Heart left ventricle (tissue), 16 donors: Measurements from ENCODE around the gene ACOT4. TPM values are rescaled to one million over a fixed set of nuclear protein-coding genes. Genes with fewer than 3 reads are reported as not detected.

Source experiments
- ATAC-seq, 4 donors: fragments of 200-7000 bp; cut with Tn5 transposase; one replicate each; pipeline ENCODE4 v1.9.1; 2020 to 2022; ENCODE audit warnings: moderate library complexity in 4 of 4, mild to moderate bottlenecking in 3 of 4, moderate number of reproducible peaks in 1 of 4
- DNase-seq, 5 donors: peaks; one replicate each; pipeline ENCODE4 v3.0.0-alpha.2; 2020
- H3K27ac ChIP-seq, 12 donors: fragments of 200-600 bp; sonication (generic) in 4 of 12; one replicate each; pipeline versions ENCODE4 v1.5.0 to v1.8.0; 2016 to 2022; ENCODE audit warnings: mild to moderate bottlenecking in 2 of 12
- H3K27me3 ChIP-seq, 9 donors: fragments of 200-600 bp; sonication (generic) in 2 of 9; one replicate each; pipeline versions ENCODE4 v1.5.1 to v1.8.0; 2016 to 2022; ENCODE audit warnings: mild to moderate bottlenecking in 3 of 9
- H3K36me3 ChIP-seq, 9 donors: fragments of 200-600 bp; sonication (generic) in 2 of 9; one replicate each; pipeline versions ENCODE4 v1.5.0 to v1.8.0; 2018 to 2022; ENCODE audit warnings: mild to moderate bottlenecking in 2 of 9
- H3K4me1 ChIP-seq, 12 donors: fragments of 200-600 bp; sonication (generic) in 4 of 12; one replicate each; pipeline versions ENCODE4 v1.5.0 to v1.8.0; 2016 to 2022; ENCODE audit warnings: mild to moderate bottlenecking in 3 of 12
- H3K4me3 ChIP-seq, 12 donors: fragments of 200-600 bp; sonication (generic) in 4 of 12; one replicate each; pipeline versions ENCODE4 v1.5.0 to v1.8.0; 2017 to 2022; ENCODE audit warnings: mild to moderate bottlenecking in 9 of 12, moderate library complexity in 4 of 12
- H3K9me3 ChIP-seq, 12 donors: fragments of 200-600 bp; sonication (generic) in 4 of 12; one replicate each; pipeline versions ENCODE4 v1.5.0 to v1.8.0; 2016 to 2022; ENCODE audit warnings: mild to moderate bottlenecking in 1 of 12
- POLR2A ChIP-seq, 2 donors: fragments of 450-650 bp; IDR thresholded peaks; one replicate each; pipeline ENCODE4 v1.6.1; 2017; ENCODE audit warnings: antibody characterized with exemption in 2 of 2, mild to moderate bottlenecking in 2 of 2, moderate library complexity in 2 of 2
- WGBS, 4 donors: extraction: QIAGEN DNeasy Blood & Tissue Kit in 2 of 4; methylation state at CpG; one replicate each; pipeline versions ENCODE4 v1.1.5 to v1.1.7; 2013 to 2018; 5-methylcytosine and 5-hydroxymethylcytosine counted together
- intact Hi-C, 10 donors: fragments of 100-400 bp; cut with DNase I; formaldehyde crosslinking; loops; one replicate each; pipeline versions ENCODE4 v1.11.1 to v1.14.2; 2022
- polyA plus RNA-seq, 2 donors: library from polyadenylated mRNA; stranded (reverse); fragments of 200-250 nt; gene quantifications; one replicate each; pipeline ENCODE4 v1.2.3, GENCODE V29; 2013
- total RNA-seq, 9 donors: library from RNA; depleted of rRNA in 2 of 9; stranded (reverse); fragments of >200 nt in 2 of 9; fragmentation: NEBNext Ultra II Directional in 3 of 9; extraction: Animal tissue kit (Norgen Biotek cat#: 25700) in 3 of 9; gene quantifications; one replicate each; pipeline versions ENCODE4 v1.1.0 to v1.2.4, GENCODE V29; 2016 to 2023
- TF ChIP-seq, protein P1 (sequence below), 12 donors: fragments of 200-600 bp; sonication (generic) in 4 of 12; IDR thresholded peaks; one replicate each; pipeline versions ENCODE4 v1.5.0 to v1.8.0; 2018 to 2022; ENCODE audit warnings: antibody characterized with exemption in 12 of 12, mild to moderate bottlenecking in 5 of 12
- donor health status: ischemic (EF 13 %, LVEDD 7.1; RV severe dilation, severe dysfunction).
- donor health status: healthy with polysubstance abuse.
- donor health status: DM: no; HTN: yes; CAD: no.
- donor health status: DM: no; HTN: no; CAD: no.
- donor health status: ischemic (EF 25% LVEDD 6.9; RV normal size, moderate dysfunction).
- donor health status: ischemic (EF 25% LVEDD 5.7; RV mildly dilated, moderate dysfunction).
- donor health status: healthy.
- donor health status: DM: yes; HTN: yes; CAD: no.
- donor health status: ischemic (EF 35%, LVEDD 5.7; RV mildly dilated, moderate dysfunction).
- donor health status: nonischemic (EF 11% LVEDD 7.7; RV severe dilation, severe dysfunction).
- donor health status: DM: yes; HTN: yes; CAD: no.
- donor health status: PGD.
- donor health status: ischemic (EF 29% LVEDD 5.4; RV normal size, mild dysfunction).
- donor health status: nonischemic (EF 23%, LVEDD 6.1; RV moderate dilation, normal function).

Gene ACOT4
- total and polyA plus RNA-seq, 11 donors = 0.27 to 2.4 (median 0.79) TPM

GRCh38 chr14:73612339-73613045, 20.8 kb downstream of the ACOT4 start, which contains the start of gene ACOT6:
ACOT6 (plus strand) TSS chr14:73612517; CDS start chr14:73612572, 55 bp downstream.
- H3K4me3 ChIP-seq = peak within 1 kb of the TSS; percentile 37 to 82 (median 68)
- no peaks in the 10 kb centered on the region for H3K36me3 ChIP-seq
- no peak for TF ChIP-seq POLR2A (IDR thresholded peaks at IDR 0.05)
- TF ChIP-seq, protein P1, sequence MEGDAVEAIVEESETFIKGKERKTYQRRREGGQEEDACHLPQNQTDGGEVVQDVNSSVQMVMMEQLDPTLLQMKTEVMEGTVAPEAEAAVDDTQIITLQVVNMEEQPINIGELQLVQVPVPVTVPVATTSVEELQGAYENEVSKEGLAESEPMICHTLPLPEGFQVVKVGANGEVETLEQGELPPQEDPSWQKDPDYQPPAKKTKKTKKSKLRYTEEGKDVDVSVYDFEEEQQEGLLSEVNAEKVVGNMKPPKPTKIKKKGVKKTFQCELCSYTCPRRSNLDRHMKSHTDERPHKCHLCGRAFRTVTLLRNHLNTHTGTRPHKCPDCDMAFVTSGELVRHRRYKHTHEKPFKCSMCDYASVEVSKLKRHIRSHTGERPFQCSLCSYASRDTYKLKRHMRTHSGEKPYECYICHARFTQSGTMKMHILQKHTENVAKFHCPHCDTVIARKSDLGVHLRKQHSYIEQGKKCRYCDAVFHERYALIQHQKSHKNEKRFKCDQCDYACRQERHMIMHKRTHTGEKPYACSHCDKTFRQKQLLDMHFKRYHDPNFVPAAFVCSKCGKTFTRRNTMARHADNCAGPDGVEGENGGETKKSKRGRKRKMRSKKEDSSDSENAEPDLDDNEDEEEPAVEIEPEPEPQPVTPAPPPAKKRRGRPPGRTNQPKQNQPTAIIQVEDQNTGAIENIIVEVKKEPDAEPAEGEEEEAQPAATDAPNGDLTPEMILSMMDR (IDR thresholded peaks at IDR 0.05) = no peak
- peaks cover 0 to 8% (median 0%) of the 10 kb centered on the region in 12 donors for H3K4me1 ChIP-seq
- peaks cover 0 to 5% (median 0%) of the 10 kb centered on the region in 9 donors for H3K27me3 ChIP-seq
- intact Hi-C loops = no loop called here
- peak; percentile 63 to 80 (median 78) for DNase-seq
- WGBS, 4 donors = 1% methylated on average over 21 to 84 of the region's 84 CpGs
- H3K9me3 ChIP-seq = peaks cover 0 to 8% (median 0%) of the 10 kb centered on the region in 12 donors
- peak; percentile 80 to 96 (median 94) for ATAC-seq
- peak within 1 kb of the TSS; percentile 63 to 87 (median 80) for H3K27ac ChIP-seq

- H3K27ac ChIP-seq = peak overlapping the region; percentile 63 to 87 (median 80)
- DNase-seq = no peak
- TF ChIP-seq POLR2A (IDR thresholded peaks at IDR 0.05) = no peak
- TF ChIP-seq, protein P1 (IDR thresholded peaks at IDR 0.05) = no peak
- H3K27me3 ChIP-seq = peaks cover 0 to 5% (median 0%) of the 10 kb centered on the region in 9 donors
- H3K4me1 ChIP-seq = peaks cover 0 to 8% (median 0%) of the 10 kb centered on the region in 12 donors
- H3K4me3 ChIP-seq = peak overlapping the region; percentile 37 to 82 (median 68)
- no peaks in the 10 kb centered on the region for H3K36me3 ChIP-seq
- intact Hi-C loops = no loop called here
- WGBS, 4 donors = 6 to 7% (median 7%) methylated on average over 11 to 13 of the region's 13 CpGs
- H3K9me3 ChIP-seq = peaks cover 0 to 8% (median 0%) of the 10 kb centered on the region in 12 donors
- peak in 1 of 4 donors; percentile 44 for ATAC-seq
These were observed 21.3 kb downstream of the ACOT4 start for GRCh38 chr14:73613046-73613383.

GRCh38 chr14:73613419-73613963, 21.8 kb downstream of the ACOT4 start:
- no peak for DNase-seq
- intact Hi-C loops = no loop called here
- 88 to 100% (median 95%) methylated on average over 3 of the region's 3 CpGs for WGBS, 4 donors
- TF ChIP-seq POLR2A (IDR thresholded peaks at IDR 0.05) = no peak
- TF ChIP-seq, protein P1 (IDR thresholded peaks at IDR 0.05) = no peak
- Histone ChIP-seq H3K4me3 (peak overlapping the region in 6 of 12 donors; percentile 60 to 75 (median 67)), H3K9me3 (peaks cover 0 to 8% (median 0%) of the 10 kb centered on the region in 12 donors), H3K27me3 (peaks cover 0 to 5% (median 0%) of the 10 kb centered on the region in 9 donors), H3K36me3 (no peaks in the 10 kb centered on the region), H3K27ac (peak overlapping the region in 3 of 12 donors; percentile 66 to 87 (median 87)), H3K4me1 (peaks cover 0 to 8% (median 0%) of the 10 kb centered on the region in 12 donors)
- no peak for ATAC-seq

GRCh38 chr14:73616831-73617230, 25.2 kb downstream of the ACOT4 start:
- intact Hi-C loops = no loop called here
- no peak for DNase-seq

More at GRCh38 chr14:73616831-73617230, 25.2 kb downstream of the ACOT4 start:
- Histone ChIP-seq H3K4me3 (no peak overlapping the region), H3K36me3 (no peaks in the 10 kb centered on the region), H3K27me3 (peaks cover 0 to 5% (median 0%) of the 10 kb centered on the region in 9 donors), H3K27ac (no peak overlapping the region), H3K4me1 (peaks cover 0 to 8% (median 0%) of the 10 kb centered on the region in 12 donors), H3K9me3 (no peaks in the 10 kb centered on the region)
- no peak for ATAC-seq
- 75 to 85% (median 79%) methylated on average over 4 of the region's 4 CpGs for WGBS, 4 donors
- no peak for TF ChIP-seq POLR2A (IDR thresholded peaks at IDR 0.05)
- TF ChIP-seq, protein P1 (IDR thresholded peaks at IDR 0.05) = no peak
